ENCODE measurements around the gene PMPCB.

GRCh38 chr7:103297837-103298179 lies 573 bp downstream of the PMPCB start:
- TF ChIP-seq, protein P1, sequence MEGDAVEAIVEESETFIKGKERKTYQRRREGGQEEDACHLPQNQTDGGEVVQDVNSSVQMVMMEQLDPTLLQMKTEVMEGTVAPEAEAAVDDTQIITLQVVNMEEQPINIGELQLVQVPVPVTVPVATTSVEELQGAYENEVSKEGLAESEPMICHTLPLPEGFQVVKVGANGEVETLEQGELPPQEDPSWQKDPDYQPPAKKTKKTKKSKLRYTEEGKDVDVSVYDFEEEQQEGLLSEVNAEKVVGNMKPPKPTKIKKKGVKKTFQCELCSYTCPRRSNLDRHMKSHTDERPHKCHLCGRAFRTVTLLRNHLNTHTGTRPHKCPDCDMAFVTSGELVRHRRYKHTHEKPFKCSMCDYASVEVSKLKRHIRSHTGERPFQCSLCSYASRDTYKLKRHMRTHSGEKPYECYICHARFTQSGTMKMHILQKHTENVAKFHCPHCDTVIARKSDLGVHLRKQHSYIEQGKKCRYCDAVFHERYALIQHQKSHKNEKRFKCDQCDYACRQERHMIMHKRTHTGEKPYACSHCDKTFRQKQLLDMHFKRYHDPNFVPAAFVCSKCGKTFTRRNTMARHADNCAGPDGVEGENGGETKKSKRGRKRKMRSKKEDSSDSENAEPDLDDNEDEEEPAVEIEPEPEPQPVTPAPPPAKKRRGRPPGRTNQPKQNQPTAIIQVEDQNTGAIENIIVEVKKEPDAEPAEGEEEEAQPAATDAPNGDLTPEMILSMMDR (conservative IDR thresholded peaks at IDR 0.05; ENCODE audit: low read length), result no peak
- TF ChIP-seq EZH2phosphoT487 (IDR thresholded peaks at IDR 0.05; ENCODE audit: borderline replicate concordance, low read depth, low read length), result no peak
